ENCODE results near the gene PEX7. TPM values are rescaled to one million over a fixed set of nuclear protein-coding genes. Genes with fewer than 3 reads are reported as not detected.
"Not testable (repeated sequence)": the region's sequence is repeated elsewhere in the genome, so short reads cannot be mapped to it uniquely, and the experiment has no call there.

Gene PEX7
- total and polyA plus RNA-seq, 2 experiments from 2014 or later = 11.8 to 13.5 TPM

GRCh38 chr6:136904477-136904876 lies 82.1 kb downstream of the PEX7 start:
- not testable (repeated sequence) for H3K27ac Mint-ChIP-seq; H3K27me3 Mint-ChIP-seq (ENCODE audit: insufficient read depth, low read depth, poor library complexity); H4K20me1 ChIP-seq (replicated peaks; ENCODE audit: insufficient read depth); ATAC-seq; H3K27me3 ChIP-seq (ENCODE audit: insufficient read depth); H3K27ac ChIP-seq (ENCODE audit: low read depth); H3K4me3 ChIP-seq; H3K9me3 Mint-ChIP-seq; DNase-seq (ENCODE audit: low spot score); H3K4me2 ChIP-seq; H3K4me1 ChIP-seq (ENCODE audit: insufficient read depth); H3K4me1 Mint-ChIP-seq; H3K9me2 ChIP-seq (ENCODE audit: insufficient read depth); H2AFZ ChIP-seq; H3K79me2 ChIP-seq (replicated peaks; ENCODE audit: insufficient read depth); H3F3A ChIP-seq (replicated peaks; ENCODE audit: low read depth); H3K4me3 Mint-ChIP-seq
- peaks cover 21% of the 10 kb centered on the region for H3K36me3 Mint-ChIP-seq (ENCODE audit: low read depth)
- H3K36me3 ChIP-seq (ENCODE audit: insufficient read depth) = peaks cover 10% of the 10 kb centered on the region; the same call in 1 of the 2 replicates

DNA sequence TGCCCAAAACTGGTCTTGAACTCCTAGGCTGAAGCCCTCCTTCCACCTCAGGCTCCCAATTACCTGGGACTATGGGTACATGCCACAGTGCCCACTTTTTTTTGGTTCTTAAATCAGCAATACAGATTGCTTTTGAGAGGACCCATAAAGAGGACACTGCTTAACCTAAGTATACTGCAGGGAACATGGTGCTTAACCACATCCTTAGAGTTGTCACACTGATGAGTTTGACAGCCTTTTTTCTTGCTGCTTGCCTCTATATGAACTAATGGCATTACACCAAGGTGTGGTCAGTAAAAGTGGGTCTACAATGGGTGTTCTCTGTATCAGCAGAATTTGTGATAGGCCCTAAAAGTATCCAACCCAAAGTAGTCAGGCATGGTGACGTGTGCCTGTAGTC lies 92.6 kb downstream of the PEX7 start:
- H3K27me3 ChIP-seq (ENCODE audit: insufficient read depth) = peaks cover 16% of the 10 kb centered on the region
- H3K9me2 ChIP-seq (ENCODE audit: insufficient read depth) = no peaks in the 10 kb centered on the region
- no peaks in the 10 kb centered on the region for H3K79me2 ChIP-seq (replicated peaks; ENCODE audit: insufficient read depth)
- H3K4me1 ChIP-seq (ENCODE audit: insufficient read depth) = peaks cover 8% of the 10 kb centered on the region; the same call in 1 of the 2 replicates
- no peak overlapping the region for H3K4me3 ChIP-seq
- DNase-seq (ENCODE audit: low spot score) = no peak
- no peaks in the 10 kb centered on the region for H3F3A ChIP-seq (replicated peaks; ENCODE audit: low read depth)
- no peak for ATAC-seq
- no peaks in the 10 kb centered on the region for H4K20me1 ChIP-seq (replicated peaks; ENCODE audit: insufficient read depth)
- H2AFZ ChIP-seq = no peak overlapping the region
- H3K4me3 Mint-ChIP-seq = no peak overlapping the region
- H3K4me1 Mint-ChIP-seq = peaks cover 8% of the 10 kb centered on the region
- TF ChIP-seq JUNB (IDR thresholded peaks at IDR 0.05; ENCODE audit: unreplicated experiment) (no peak), ZNF114 (CRISPR knock-in tag; IDR thresholded peaks at IDR 0.05) (no peak), ZNF462 (CRISPR knock-in tag; IDR thresholded peaks at IDR 0.05) (no peak), CTCF (conservative IDR thresholded peaks at IDR 0.05; ENCODE audit: low read depth in 2 of 2) (no peak), NANOG (IDR thresholded peaks at IDR 0.05; ENCODE audit: borderline replicate concordance) (no peak), EZH2 (IDR thresholded peaks at IDR 0.05; ENCODE audit: low read depth, unreplicated experiment) (no peak), STAT1 (IDR thresholded peaks at IDR 0.05; ENCODE audit: unreplicated experiment) (no peak), CREB1 (CRISPR knock-in tag; IDR thresholded peaks at IDR 0.05; ENCODE audit: low read depth) (no peak), EZH2phosphoT487 (IDR thresholded peaks at IDR 0.05; ENCODE audit: unreplicated experiment) (no peak)
- TF ChIP-seq, protein P1, sequence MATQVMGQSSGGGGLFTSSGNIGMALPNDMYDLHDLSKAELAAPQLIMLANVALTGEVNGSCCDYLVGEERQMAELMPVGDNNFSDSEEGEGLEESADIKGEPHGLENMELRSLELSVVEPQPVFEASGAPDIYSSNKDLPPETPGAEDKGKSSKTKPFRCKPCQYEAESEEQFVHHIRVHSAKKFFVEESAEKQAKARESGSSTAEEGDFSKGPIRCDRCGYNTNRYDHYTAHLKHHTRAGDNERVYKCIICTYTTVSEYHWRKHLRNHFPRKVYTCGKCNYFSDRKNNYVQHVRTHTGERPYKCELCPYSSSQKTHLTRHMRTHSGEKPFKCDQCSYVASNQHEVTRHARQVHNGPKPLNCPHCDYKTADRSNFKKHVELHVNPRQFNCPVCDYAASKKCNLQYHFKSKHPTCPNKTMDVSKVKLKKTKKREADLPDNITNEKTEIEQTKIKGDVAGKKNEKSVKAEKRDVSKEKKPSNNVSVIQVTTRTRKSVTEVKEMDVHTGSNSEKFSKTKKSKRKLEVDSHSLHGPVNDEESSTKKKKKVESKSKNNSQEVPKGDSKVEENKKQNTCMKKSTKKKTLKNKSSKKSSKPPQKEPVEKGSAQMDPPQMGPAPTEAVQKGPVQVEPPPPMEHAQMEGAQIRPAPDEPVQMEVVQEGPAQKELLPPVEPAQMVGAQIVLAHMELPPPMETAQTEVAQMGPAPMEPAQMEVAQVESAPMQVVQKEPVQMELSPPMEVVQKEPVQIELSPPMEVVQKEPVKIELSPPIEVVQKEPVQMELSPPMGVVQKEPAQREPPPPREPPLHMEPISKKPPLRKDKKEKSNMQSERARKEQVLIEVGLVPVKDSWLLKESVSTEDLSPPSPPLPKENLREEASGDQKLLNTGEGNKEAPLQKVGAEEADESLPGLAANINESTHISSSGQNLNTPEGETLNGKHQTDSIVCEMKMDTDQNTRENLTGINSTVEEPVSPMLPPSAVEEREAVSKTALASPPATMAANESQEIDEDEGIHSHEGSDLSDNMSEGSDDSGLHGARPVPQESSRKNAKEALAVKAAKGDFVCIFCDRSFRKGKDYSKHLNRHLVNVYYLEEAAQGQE (IDR thresholded peaks at IDR 0.05; ENCODE audit: unreplicated experiment) = no peak
- H3K4me2 ChIP-seq = no peak overlapping the region
- no peaks in the 10 kb centered on the region for H3K9me3 Mint-ChIP-seq
- peaks cover 10% of the 10 kb centered on the region for H3K27me3 Mint-ChIP-seq (ENCODE audit: insufficient read depth, low read depth, poor library complexity)
- H3K36me3 ChIP-seq (ENCODE audit: insufficient read depth) = no peaks in the 10 kb centered on the region
- no peak overlapping the region for H3K27ac Mint-ChIP-seq
- H3K36me3 Mint-ChIP-seq (ENCODE audit: low read depth) = peaks cover 5% of the 10 kb centered on the region; the same call in 2 of the 3 replicates
- H3K27ac ChIP-seq (ENCODE audit: low read depth) = no peak overlapping the region
